Gastrocnemius medialis (tissue), 4 donors: Measurements from ENCODE around the gene SDK2.

Source experiments
- POLR2A ChIP-seq, 2 donors: fragments of 450-650 bp; IDR thresholded peaks; one replicate each; pipeline ENCODE4 v1.6.1; 2017; ENCODE audit warnings: antibody characterized with exemption in 2 of 2, mild to moderate bottlenecking in 2 of 2, moderate library complexity in 2 of 2
- TF ChIP-seq, protein P1 (sequence below), 5 experiments: fragments of 450-650 bp in 3 of 5; fragments of 200-600 bp in 2 of 5; sonication (generic) in 2 of 5; IDR thresholded peaks in 4 of 5; conservative IDR thresholded peaks in 1 of 5; 1 replicate in 4 of 5; 2 replicates in 1 of 5; pipeline ENCODE4 v1.5.1; 2016 to 2019; ENCODE audit warnings: antibody characterized with exemption in 5 of 5, mild to moderate bottlenecking in 3 of 5, moderate library complexity in 3 of 5

DNA sequence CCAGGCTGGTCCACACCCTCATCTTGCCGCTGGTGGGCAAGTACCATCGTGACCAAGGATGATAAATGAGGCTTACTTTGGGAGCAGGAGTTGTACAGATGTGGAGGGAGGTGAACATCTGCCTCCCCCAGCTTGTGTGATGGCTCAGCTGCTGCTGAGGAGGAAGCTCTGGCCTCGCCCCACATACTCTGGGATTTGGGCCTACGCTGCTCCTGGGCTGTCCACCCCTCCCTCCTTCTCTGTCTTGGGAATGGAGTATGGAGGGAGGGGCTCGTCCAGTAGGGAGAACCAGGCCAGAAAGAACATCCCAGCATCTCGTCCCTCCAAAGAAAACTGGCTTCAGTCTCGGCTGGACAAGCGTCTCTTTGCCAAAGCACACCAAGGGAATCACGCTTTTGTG lies 197.6 kb downstream of the SDK2 start:
- no peak for TF ChIP-seq POLR2A (IDR thresholded peaks at IDR 0.05)
- TF ChIP-seq, protein P1, sequence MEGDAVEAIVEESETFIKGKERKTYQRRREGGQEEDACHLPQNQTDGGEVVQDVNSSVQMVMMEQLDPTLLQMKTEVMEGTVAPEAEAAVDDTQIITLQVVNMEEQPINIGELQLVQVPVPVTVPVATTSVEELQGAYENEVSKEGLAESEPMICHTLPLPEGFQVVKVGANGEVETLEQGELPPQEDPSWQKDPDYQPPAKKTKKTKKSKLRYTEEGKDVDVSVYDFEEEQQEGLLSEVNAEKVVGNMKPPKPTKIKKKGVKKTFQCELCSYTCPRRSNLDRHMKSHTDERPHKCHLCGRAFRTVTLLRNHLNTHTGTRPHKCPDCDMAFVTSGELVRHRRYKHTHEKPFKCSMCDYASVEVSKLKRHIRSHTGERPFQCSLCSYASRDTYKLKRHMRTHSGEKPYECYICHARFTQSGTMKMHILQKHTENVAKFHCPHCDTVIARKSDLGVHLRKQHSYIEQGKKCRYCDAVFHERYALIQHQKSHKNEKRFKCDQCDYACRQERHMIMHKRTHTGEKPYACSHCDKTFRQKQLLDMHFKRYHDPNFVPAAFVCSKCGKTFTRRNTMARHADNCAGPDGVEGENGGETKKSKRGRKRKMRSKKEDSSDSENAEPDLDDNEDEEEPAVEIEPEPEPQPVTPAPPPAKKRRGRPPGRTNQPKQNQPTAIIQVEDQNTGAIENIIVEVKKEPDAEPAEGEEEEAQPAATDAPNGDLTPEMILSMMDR (IDR thresholded peaks at IDR 0.05 in 4 of 5, conservative IDR thresholded peaks at IDR 0.05 in 1 of 5) = no peak
